Stimulated activated CD4-positive, alpha-beta T cell treated with anti-CD3 and anti-CD28 coated beads, Interleukin-4, amount 100 ng/mL, for 48 hours (primary cell): ENCODE data around the gene FUT8.
"Not testable (repeated sequence)": the region's sequence is repeated elsewhere in the genome, so short reads cannot be mapped to it uniquely, and the experiment has no call there.

Source experiments
- DNase-seq, 2 donors: peaks; one replicate each; pipeline ENCODE4 v3.0.0-alpha.2; 2020; ENCODE audit warnings: low read depth in 2 of 2

Gene FUT8

GRCh38 chr14:65415613-65416012 lies 3.1 kb downstream of the FUT8 start:
- DNase-seq = no peak

GRCh38 chr14:65419593-65420252 lies 7.2 kb downstream of the FUT8 start:
- DNase-seq = no peak

GRCh38 chr14:65421201-65421981 lies 8.9 kb downstream of the FUT8 start:
- no peak for DNase-seq

GRCh38 chr14:65422088-65422834 lies 9.7 kb downstream of the FUT8 start:
- no peak for DNase-seq

GRCh38 chr14:65423982-65424381 lies 11.5 kb downstream of the FUT8 start:
- DNase-seq = no peak

- no peak for DNase-seq
These were observed 12.0 kb downstream of the FUT8 start for GRCh38 chr14:65424531-65424930.

- DNase-seq = no peak
These were observed 13.4 kb downstream of the FUT8 start for GRCh38 chr14:65425885-65426284.

- DNase-seq = not testable (repeated sequence)
These were observed 14.4 kb downstream of the FUT8 start for GRCh38 chr14:65426902-65427301.

GRCh38 chr14:65428691-65429090 lies 16.2 kb downstream of the FUT8 start:
- DNase-seq = no peak

- DNase-seq = no peak
These were observed 17.2 kb downstream of the FUT8 start for GRCh38 chr14:65429757-65430156.

- DNase-seq = no peak
These were observed 18.7 kb downstream of the FUT8 start for GRCh38 chr14:65431245-65431644.

GRCh38 chr14:65431951-65432350 lies 19.4 kb downstream of the FUT8 start:
- no peak for DNase-seq

GRCh38 chr14:65432361-65432948 lies 19.9 kb downstream of the FUT8 start:
- DNase-seq = no peak

- DNase-seq = no peak
These were observed 20.6 kb downstream of the FUT8 start for GRCh38 chr14:65433157-65433556.

GRCh38 chr14:65433646-65434045 lies 21.1 kb downstream of the FUT8 start:
- no peak for DNase-seq

GRCh38 chr14:65434216-65434850 lies 21.8 kb downstream of the FUT8 start:
- no peak for DNase-seq

- DNase-seq = no peak
These were observed 25.9 kb downstream of the FUT8 start for GRCh38 chr14:65438266-65438933.

- no peak for DNase-seq
These were observed 26.6 kb downstream of the FUT8 start for GRCh38 chr14:65439117-65439516.

GRCh38 chr14:65440230-65440629 lies 27.7 kb downstream of the FUT8 start:
- DNase-seq = no peak

GRCh38 chr14:65444230-65444629 lies 31.7 kb downstream of the FUT8 start:
- DNase-seq = no peak

- DNase-seq = no peak
These were observed 33.6 kb downstream of the FUT8 start for GRCh38 chr14:65446159-65446558.
